HG03064 (cell line): ENCODE measurements around the gene DOC2B.
"Not testable (repeated sequence)": the region's sequence is repeated elsewhere in the genome, so short reads cannot be mapped to it uniquely, and the experiment has no call there.

Source experiments
- ATAC-seq: cut with Tn5 transposase; IDR thresholded peaks from one replicate; pipeline ENCODE4 v1.9.1; 2021; ENCODE audit warnings: low read depth; ENCODE audit not compliant: unreplicated experiment

The DOC2B gene

GRCh38 chr17:146983-147761 lies 34.3 kb downstream of the DOC2B start:
- ATAC-seq, result no peak

- no peak for ATAC-seq
These were observed 34.9 kb downstream of the DOC2B start for GRCh38 chr17:146546-146945.

GRCh38 chr17:145671-146541 lies 35.5 kb downstream of the DOC2B start:
- no peak for ATAC-seq

- ATAC-seq, result no peak
These were observed 36.3 kb downstream of the DOC2B start for GRCh38 chr17:144936-145670.

GRCh38 chr17:143785-144281 lies 37.6 kb downstream of the DOC2B start:
- no peak for ATAC-seq

GRCh38 chr17:142876-143784 lies 38.3 kb downstream of the DOC2B start:
- ATAC-seq, result no peak

GRCh38 chr17:142102-142661 lies 39.3 kb downstream of the DOC2B start:
- no peak for ATAC-seq

GRCh38 chr17:139401-140205 lies 41.8 kb downstream of the DOC2B start:
- not testable (repeated sequence) for ATAC-seq

GRCh38 chr17:137166-137807 lies 44.2 kb downstream of the DOC2B start, which contains the start of gene SCGB1C2:
SCGB1C2 (plus strand) TSS chr17:137569; CDS start chr17:137591, 22 bp downstream.
- not testable (repeated sequence) for ATAC-seq

- not testable (repeated sequence) for ATAC-seq
These were observed 44.9 kb downstream of the DOC2B start for GRCh38 chr17:136531-136930.

GRCh38 chr17:135895-136294 lies 45.6 kb downstream of the DOC2B start:
- not testable (repeated sequence) for ATAC-seq

GRCh38 chr17:135022-135421 lies 46.4 kb downstream of the DOC2B start:
- not testable (repeated sequence) for ATAC-seq

- not testable (repeated sequence) for ATAC-seq
These were observed 47.1 kb downstream of the DOC2B start for GRCh38 chr17:134332-134785.

GRCh38 chr17:133932-134331 lies 47.5 kb downstream of the DOC2B start:
- not testable (repeated sequence) for ATAC-seq

GRCh38 chr17:118339-118917 lies 63.0 kb downstream of the DOC2B start:
- ATAC-seq, result not testable (repeated sequence)

- ATAC-seq, result not testable (repeated sequence)
These were observed 68.3 kb downstream of the DOC2B start for GRCh38 chr17:113111-113510.
